HepG2 (cell line): Measurements from ENCODE around the gene TEDC1.

Source experiments
- EP300 ChIP-seq, 3 experiments: sonication (generic) in 1 of 3; formaldehyde crosslinking in 1 of 3; IDR thresholded peaks; 2 replicates each; pipeline versions ENCODE4 v1.5.1 to v1.6.1; 2011 to 2020; ENCODE audit warnings: low read depth in 2 of 3, low read length in 2 of 3, borderline replicate concordance in 1 of 3, improper control_type of control experiment in 1 of 3, mild to moderate bottlenecking in 1 of 3, missing genetic modification reagents in 1 of 3, moderate library complexity in 1 of 3
- ZNF75D ChIP-seq: sonication (generic); formaldehyde crosslinking; IDR thresholded peaks from 2 replicates; pipeline ENCODE4 v1.8.1; 2023; ENCODE audit warnings: missing genetic modification reagents, mild to moderate bottlenecking, borderline replicate concordance

GRCh38 chr14:105531894-105532623 lies 41.0 kb downstream of the TEDC1 start:
- TF ChIP-seq EP300 (IDR thresholded peaks at IDR 0.05; ENCODE audit: low read depth in 2 of 2, low read length in 2 of 2) (no peak), EP300 (CRISPR knock-in tag; IDR thresholded peaks at IDR 0.05; ENCODE audit: borderline replicate concordance) (no peak), ZNF75D (CRISPR knock-in tag) (no peak)
